Neural progenitor cell (in vitro differentiated cells): ENCODE results near the gene TAS1R1.

Experiments used
- EZH2 ChIP-seq: fragments of 200-600 bp; sonication (generic); IDR thresholded peaks from 2 replicates; pipeline ENCODE4 v1.6.1; 2017; ENCODE audit warnings: antibody characterized with exemption, mild to moderate bottlenecking, moderate library complexity
- EZH2phosphoT487 ChIP-seq: fragments of 200-600 bp; sonication (generic); IDR thresholded peaks from 2 replicates; pipeline ENCODE4 v1.6.1; 2017; ENCODE audit warnings: antibody characterized with exemption
- TF ChIP-seq, protein P1 (sequence below): fragments of 200-600 bp; sonication (generic); IDR thresholded peaks from 2 replicates; pipeline ENCODE4 v1.5.1; 2017; ENCODE audit warnings: antibody characterized with exemption, mild to moderate bottlenecking

DNA sequence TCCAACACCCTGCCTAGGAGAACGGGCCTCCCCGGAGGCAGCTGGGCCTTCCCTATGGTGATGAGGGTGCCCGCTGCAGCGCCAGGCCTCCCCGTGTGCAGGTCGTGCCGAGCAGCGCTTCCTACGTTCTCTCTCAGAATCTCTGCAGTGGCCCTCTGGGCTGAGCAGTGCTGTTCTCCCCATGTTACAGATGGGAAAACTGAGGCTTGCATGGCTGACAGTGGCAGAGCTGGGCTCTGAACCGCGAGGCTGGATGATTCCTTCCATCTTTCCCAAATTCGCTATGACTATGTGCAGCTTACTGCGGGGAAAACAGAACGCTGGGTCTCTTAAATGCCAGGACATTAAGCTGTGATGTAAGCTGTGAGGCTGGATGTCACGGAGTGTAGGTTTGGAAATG is 38.7 kb downstream of the TAS1R1 start:
- TF ChIP-seq, protein P1, sequence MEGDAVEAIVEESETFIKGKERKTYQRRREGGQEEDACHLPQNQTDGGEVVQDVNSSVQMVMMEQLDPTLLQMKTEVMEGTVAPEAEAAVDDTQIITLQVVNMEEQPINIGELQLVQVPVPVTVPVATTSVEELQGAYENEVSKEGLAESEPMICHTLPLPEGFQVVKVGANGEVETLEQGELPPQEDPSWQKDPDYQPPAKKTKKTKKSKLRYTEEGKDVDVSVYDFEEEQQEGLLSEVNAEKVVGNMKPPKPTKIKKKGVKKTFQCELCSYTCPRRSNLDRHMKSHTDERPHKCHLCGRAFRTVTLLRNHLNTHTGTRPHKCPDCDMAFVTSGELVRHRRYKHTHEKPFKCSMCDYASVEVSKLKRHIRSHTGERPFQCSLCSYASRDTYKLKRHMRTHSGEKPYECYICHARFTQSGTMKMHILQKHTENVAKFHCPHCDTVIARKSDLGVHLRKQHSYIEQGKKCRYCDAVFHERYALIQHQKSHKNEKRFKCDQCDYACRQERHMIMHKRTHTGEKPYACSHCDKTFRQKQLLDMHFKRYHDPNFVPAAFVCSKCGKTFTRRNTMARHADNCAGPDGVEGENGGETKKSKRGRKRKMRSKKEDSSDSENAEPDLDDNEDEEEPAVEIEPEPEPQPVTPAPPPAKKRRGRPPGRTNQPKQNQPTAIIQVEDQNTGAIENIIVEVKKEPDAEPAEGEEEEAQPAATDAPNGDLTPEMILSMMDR: no peak
- TF ChIP-seq EZH2phosphoT487: no peak
- no peak for TF ChIP-seq EZH2
